Fibroblast of mammary gland (primary cell): ENCODE data around the gene ARID3A.

Experiments
- DNase-seq: peaks from one replicate; pipeline ENCODE4 v3.0.0-alpha.2; 2010; ENCODE audit warnings: low read depth
- H3K4me3 ChIP-seq: 2 replicates; pipeline ENCODE4 v1.5.1; 2011; ENCODE audit warnings: low read depth, mild to moderate bottlenecking, low read length, moderate library complexity; ENCODE audit not compliant: control insufficient read depth
- TF ChIP-seq, protein P1 (sequence below): conservative IDR thresholded peaks from 2 replicates; pipeline ENCODE4 v1.5.1; 2011; ENCODE audit warnings: low read depth, low read length, inconsistent platforms; ENCODE audit not compliant: control insufficient read depth, insufficient read depth

ARID3A gene

DNA sequence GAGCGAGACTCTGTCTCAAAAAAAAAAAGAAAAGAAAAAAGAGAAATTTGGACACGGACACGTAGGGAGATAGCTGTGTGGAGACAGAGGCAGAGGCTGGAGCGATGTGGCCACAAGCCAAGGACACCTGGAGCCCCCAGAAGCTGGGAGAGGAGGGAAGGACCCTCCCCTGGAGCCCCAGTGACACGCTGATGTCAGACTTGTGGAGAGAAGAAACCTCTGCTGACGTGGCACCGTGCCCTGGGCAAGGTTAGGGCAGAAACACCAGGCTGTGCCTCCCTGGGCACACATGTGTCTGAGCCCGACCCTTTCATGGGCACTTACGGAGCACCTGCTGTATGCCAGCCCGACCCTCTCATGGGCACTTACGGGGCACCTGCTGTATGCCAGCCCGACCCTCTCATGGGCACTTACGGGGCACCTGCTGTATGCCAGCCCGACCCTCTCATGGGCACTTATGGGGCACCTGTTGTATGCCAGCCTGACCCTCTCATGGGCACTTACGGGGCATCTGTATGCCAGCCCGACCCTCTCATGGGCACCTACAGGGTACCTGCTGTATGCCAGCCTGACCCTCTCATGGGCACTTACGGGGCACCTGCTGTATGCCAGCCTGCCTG lies 17.8 kb downstream of the ARID3A start:
- no peak for DNase-seq
- H3K4me3 ChIP-seq, result no peak overlapping the region
- TF ChIP-seq, protein P1, sequence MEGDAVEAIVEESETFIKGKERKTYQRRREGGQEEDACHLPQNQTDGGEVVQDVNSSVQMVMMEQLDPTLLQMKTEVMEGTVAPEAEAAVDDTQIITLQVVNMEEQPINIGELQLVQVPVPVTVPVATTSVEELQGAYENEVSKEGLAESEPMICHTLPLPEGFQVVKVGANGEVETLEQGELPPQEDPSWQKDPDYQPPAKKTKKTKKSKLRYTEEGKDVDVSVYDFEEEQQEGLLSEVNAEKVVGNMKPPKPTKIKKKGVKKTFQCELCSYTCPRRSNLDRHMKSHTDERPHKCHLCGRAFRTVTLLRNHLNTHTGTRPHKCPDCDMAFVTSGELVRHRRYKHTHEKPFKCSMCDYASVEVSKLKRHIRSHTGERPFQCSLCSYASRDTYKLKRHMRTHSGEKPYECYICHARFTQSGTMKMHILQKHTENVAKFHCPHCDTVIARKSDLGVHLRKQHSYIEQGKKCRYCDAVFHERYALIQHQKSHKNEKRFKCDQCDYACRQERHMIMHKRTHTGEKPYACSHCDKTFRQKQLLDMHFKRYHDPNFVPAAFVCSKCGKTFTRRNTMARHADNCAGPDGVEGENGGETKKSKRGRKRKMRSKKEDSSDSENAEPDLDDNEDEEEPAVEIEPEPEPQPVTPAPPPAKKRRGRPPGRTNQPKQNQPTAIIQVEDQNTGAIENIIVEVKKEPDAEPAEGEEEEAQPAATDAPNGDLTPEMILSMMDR, result no peak

DNA sequence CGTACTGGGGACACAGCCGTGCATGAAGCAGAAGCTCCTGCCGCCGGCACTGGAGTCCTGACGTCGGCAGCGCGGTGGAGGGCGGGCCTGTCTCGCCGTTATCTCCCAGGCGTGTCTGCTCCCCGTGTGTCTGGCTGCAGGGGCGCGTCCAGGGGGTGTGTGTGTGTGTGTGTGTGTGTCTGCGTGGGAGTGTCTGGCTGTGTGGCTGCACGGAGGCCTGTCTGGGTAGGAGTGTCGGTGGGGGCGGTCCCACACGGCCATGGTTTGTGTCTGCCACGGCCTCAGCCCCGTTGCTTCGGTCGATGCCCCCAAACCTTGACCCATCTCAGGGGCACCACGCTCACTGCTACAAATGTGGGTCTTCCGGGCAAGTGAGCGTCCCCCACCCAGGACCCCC lies 18.3 kb downstream of the ARID3A start:
- H3K4me3 ChIP-seq, result no peak overlapping the region
- DNase-seq, result no peak
- TF ChIP-seq, protein P1, result no peak

DNA sequence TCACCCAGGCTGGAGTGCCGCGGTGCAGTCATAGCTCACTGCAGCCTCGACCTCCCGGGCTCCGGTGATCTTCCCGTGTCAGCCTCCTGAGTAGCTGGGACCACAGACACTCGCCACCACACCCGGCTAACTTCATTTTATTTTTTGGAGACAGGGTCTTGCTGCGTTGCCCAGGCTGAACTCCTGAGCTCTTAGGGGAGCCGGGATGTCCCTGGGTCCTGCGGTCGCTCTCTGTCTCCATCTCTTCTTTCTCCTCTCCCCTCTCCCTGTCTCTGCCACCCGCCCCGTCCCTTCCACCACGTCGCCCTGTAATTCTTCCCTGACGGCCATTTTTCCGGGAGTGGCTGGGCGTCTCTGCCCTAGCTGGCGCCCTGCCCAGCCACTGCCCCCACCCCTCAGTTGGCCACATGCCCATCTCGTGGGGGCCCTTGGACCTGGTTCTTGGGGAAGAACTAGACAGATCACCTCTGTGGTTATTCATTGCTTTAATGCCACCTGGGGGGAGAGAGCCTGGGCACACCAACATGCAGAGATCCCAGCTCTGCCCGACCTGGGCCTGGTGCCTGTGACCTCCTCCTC lies 18.9 kb downstream of the ARID3A start:
- H3K4me3 ChIP-seq, result no peak overlapping the region
- DNase-seq, result no peak
- TF ChIP-seq, protein P1, result no peak

DNA sequence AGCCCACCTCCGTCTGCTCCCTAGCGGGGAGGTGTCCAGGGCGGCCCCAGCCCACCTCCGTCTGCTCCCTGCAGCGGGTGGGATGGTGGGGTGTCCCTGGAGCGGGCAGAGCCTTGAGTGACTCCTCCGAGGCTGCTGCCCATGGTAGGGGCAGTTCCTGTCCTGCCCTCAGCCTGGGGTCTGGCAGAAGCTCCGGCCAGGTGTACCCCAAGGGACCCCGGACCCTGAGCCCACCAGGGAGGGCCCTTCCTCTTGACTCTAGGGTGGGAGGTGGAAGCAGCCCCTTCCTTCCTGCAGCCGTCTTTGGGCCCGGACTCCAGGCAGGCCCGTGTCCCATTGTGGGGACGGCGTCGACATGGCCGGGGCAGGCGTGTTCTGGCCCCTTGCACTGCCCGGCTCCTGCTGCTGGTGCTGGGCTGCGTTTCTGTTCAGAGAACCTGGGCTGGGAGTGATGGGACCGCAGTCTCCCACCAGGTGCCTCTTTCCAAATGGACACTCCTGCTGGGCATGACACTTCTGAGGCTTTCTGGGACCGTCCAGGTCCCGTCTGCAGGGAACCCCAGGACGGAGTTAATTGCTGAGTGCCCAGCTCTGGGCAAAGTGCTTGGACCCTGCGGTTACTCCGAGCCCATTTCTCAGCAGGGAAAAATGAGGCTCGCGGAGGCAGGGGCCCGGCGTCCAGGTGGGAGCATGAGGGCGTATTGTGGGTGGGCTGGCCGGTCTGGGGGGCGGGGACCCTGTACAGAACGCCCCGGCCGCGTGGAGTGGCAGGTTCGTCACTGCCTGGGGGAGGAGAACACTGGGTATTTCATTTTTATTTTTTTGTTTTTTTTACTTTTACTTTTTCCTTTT lies 19.8 kb downstream of the ARID3A start:
- TF ChIP-seq, protein P1, result no peak
- DNase-seq, result no peak
- H3K4me3 ChIP-seq, result no peak overlapping the region

DNA sequence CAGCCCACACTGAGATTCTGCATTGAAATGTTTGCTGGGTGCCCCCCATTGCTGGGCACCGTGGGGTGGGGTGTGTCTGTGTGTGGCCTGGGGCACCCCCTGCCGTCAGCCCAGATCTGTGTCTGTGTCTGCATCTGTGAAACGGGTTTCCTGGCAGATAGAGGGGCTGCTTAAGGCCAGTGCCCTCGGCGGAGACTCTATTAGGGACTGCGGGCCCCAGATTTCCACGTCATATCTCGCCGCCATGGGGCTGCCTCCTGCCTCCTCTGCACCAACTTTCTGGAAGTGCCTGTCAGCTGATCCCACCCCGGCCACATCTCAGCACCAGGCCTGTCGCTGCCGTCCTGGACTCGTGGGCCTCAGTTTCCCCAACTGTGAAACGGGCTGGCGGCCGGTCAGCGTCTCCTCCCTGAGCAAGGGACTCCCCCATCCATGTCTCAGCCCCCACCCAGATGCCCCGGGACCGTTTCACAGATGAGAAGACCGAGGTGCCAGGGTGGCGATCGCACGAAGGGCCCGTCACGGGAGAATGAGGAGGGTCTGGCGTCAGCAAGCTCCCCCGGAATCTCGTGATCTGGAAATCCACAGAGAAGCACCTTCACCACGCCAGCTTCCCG lies 21.4 kb downstream of the ARID3A start:
- DNase-seq, result no peak
- H3K4me3 ChIP-seq, result no peak overlapping the region
- TF ChIP-seq, protein P1, result no peak

DNA sequence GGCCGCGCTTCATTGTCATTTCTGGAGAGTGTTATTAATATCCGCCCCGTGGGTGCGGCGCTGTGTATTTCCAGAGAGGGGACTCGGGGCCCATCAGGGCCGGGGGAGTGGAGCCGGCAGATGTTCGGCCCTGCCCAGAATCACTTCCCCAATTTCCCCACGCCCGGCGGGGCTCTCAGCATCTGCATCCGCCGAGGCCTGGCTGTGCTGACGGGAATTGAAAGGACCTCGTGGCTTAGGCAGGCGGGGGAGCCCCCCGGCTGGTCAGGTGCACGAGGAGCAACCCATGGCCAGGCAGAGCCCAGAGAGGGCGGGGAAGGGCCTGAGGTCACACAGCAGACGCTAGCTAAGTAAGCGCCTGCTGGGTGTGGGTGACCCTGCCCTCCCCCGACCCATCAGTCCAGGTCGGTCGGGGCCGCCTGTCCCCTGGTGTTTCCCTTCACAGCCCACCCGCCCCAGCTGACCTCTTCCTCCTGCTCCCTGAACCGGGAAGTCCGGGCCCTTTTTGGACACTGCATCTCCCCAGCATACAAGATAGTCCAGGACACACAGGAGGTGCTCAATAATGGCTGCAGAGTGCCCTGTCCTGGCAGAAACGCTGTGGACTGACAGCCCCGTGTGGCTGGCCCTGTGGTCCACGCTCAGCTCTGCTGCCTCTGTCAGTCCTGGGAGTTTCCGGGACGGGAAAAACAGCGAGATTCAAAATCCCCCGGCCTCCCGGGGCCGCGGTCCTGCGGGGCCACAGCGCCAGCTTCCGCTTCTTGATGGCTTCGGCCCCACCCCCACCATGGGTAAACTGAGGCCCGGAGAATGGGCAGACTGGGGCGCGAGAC lies 22.1 kb downstream of the ARID3A start:
- H3K4me3 ChIP-seq, result no peak overlapping the region
- TF ChIP-seq, protein P1, result no peak
- DNase-seq, result no peak
